NCI-H1436 treated with DMSO at 0.1 percent for 48 hours (cell line): ENCODE measurements around the gene PLK2.

ENCODE experiments used
- DNase-seq: peaks from one replicate; lab custom pipeline; 2025; lab: John Stamatoyannopoulos, UW

Gene PLK2

DNA sequence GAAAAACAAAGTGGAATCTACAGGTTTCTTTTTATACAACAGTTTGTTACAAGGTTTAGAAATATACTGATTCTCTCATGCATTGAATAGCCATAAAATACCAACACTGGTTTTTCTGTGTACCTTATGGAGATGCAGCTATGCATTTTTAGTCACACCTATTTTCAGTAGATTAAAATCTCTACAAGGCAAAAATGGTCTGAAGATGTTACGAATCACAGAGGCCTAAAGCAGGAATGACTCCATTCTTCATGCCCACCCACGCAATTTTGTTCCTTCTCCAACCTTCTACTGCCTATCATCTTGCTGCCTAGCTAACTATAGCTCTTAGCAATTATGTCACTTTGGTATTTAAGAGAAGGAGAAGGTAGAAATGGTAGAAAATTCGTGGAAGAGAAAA is 9.9 kb downstream of the PLK2 start:
- DNase-seq = no peak

DNA sequence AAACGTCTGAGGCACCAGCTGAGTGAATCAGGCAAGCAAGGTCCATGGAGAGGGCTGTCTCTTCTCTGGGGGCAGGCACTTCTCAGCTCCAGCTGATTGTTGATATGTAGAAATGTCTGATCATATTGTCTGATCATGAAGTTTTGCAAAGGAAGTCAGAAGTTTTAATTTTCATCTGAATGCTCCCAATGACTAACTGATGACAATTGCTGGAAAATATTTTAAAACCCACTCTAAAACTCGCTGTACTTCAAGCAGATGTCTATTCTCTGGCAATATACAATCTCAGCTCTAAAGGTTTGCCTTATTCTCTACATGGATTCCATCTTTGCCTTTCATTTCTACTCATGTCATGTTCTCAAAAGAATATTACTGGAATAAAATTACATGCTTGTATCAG is 12.7 kb downstream of the PLK2 start:
- no peak for DNase-seq

DNA sequence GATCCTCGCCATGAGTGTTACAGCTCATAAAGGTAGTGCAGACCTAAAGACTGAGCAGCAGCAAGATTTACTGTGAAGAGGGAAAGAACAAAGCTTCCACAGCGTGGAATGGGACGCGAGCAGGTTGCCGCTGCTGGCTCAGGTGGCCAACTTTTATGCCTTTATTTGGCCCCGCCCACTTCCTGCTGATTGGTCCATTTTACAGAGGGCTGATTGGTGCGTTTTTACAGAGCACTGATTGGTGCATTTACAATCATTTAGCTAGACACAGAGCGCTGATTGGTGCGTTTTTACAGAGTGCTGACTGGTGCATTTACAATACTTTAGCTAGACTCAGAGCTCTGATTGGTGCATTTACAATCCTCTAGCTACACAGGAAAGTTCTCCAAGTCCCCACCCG is 13.9 kb downstream of the PLK2 start:
- no peak for DNase-seq

DNA sequence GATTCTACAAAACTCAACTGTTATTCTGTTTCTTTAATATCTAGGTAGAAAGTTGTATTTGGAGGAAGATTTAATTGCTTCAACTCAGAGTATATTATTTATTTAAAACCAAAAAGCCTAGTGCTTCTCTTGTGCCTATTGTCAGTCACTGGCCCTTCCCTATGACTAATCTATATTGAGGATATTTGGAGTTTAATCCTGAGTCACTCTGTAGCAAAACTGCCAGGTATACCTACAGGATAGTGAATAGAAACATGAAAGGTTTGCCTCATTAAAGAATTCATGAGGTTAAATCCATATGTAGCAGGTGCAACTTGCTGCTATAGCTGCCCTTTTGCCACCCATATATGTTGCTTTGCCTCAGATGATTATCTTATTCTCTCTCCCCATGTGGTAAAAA is 15.1 kb downstream of the PLK2 start:
- no peak for DNase-seq

DNA sequence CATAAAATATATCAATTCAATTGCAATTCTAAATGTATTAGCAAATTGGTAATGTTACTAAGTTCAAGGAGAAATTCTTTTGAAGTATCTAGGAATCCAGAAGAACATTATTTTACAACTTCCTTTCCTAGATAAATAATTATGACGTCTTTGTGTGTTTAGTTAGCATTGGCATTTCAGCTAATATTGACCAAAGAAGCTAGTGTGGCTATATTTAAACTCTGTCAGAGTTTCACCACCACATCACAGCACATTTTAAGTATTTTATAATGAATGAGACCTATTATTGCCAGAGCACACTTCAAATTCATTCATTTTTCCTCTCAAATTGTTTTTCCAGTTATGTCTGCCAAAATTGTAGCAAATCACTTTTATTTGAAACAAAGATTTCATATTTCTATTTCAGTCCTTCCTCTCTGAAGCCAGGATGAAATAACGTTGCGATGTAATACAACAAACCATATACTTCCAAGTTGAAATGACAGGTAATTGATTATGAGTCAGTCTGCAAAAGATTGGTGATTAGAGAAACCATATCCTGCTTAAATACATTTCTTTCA is 18.9 kb downstream of the PLK2 start:
- no peak for DNase-seq

DNA sequence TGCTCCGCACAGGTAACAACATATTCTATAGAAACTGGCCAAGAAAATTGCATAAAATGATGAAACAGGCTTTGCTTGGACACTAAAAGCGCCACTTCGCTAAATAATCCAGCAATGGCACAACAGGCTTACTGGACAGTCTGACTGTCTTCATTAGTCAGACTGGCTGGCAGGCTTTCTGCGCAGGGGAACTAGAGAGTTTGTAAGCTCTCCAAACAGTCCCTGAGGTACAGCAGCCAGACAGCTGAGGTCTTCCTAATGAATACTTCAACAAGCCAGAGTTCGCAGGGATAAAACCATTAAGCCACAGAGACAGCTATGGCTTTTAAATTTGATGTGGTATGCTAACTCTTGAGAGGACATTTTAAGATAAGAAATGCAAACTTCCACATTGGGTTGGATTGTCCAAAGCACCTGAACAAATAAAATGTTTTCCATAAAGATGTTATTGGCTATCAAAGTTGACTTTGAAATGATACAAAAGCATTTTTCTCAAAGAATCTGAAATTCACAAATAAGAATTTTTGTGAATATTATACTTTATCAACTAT is 20.7 kb downstream of the PLK2 start:
- no peak for DNase-seq

DNA sequence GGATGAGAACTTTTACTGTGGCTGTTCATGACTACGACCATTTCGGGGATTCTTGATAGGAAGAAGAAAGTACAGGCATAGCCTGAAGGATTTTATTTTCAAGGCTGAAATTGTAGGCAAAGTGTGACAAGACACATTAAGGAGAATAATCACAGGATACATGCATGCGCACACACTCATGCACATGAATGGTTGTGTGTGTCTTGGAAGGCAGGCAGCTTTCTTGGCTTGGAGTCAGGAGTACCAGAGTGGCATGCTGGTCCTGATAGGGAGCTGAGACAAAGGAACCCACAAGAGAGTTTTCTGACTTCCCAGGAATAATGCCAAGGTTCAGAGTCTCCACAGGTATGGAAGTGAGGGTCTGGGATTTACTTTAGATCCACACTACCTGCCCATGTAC is 22.2 kb downstream of the PLK2 start:
- no peak for DNase-seq

DNA sequence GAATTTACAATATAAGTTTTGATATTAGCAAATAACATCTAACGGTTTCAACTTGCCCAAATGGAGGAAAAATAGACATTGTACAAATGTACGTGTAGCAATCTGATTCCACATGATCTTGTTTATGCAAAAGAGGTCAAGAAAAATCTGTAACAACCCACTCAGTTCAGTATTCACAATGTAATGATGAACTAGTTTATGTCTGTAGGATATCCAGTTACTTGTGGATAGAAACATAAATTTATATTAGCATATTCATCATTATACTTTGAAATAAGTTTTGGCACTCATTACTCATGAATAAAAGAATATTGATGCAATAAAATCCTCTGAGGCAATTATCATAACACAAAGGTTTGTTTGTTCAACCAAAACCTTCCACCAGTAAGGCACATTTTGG is 28.1 kb downstream of the PLK2 start:
- DNase-seq = no peak

DNA sequence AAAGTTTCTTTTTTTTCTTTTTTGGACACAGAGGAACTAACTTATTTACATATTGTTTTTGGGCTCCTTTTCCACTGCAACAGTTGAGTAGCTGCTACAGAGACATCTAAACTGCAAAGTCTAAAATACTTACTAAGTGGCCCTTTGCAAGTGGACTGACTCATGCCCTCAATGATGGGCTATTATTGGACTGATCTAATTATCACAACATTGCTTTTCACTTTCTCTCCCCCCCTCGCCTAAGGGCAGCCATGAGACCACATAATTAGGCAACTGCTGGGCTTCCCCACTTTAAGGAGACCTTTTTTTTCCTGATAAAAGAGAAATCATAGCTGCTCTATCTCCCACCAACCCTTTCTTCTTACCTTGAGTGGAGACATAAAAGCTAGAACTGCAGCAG is 47.0 kb downstream of the PLK2 start:
- DNase-seq = no peak

DNA sequence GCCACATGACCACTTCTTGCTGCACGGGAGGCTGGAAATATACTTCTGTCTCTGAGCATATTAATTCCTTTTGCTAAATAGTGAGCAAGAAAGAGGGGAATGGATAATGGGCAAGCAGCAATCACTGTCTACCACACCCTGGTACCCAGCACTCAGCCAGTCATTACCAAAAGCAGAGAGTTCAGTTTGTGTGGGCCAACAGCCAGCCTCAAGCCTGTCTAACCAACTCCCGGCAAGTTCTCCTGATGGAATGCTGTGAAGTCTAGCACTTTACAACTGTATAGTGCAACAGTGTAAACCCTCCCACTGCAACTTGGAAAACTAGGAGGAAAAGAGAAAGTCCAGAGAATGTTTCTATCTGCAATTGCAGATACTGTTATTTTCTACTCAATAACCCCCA is 47.8 kb downstream of the PLK2 start:
- DNase-seq = no peak

DNA sequence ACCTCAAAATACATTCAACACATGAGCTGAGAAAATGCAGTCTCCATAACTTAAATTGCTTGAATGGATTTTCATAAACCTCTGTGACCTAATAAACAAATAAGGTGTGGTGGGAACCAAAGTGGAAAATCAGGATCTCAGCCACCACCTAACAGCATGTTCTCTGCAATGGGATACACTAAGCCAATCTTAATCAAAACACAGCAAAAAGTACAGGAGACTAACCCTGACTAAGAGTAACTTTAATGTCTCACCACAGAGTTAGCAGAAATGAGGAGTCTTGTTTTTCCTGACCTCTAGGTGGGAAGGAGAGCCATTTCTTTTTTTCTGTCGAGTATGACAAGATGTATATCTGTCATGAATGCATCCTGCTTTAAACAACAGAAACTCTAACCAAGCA is 48.5 kb downstream of the PLK2 start:
- DNase-seq = no peak

DNA sequence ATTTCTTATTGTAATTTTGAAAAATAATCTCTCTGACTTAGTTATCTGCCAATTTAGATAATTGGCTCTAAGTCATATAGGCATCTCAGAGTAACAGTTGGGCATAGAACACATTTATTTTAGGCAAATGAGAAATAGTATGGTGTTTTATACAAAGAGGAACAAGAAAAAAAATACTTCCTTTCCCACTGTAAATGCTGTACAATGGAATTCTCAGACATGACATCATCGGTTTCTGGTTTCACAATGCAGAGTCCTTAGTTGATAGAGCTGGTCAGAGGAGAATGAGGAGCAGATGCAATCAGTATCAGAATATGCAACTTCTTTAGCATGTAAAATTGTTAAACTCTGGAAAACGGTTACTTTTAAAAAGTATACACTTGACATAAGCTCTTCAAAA is 49.4 kb downstream of the PLK2 start:
- DNase-seq = no peak

DNA sequence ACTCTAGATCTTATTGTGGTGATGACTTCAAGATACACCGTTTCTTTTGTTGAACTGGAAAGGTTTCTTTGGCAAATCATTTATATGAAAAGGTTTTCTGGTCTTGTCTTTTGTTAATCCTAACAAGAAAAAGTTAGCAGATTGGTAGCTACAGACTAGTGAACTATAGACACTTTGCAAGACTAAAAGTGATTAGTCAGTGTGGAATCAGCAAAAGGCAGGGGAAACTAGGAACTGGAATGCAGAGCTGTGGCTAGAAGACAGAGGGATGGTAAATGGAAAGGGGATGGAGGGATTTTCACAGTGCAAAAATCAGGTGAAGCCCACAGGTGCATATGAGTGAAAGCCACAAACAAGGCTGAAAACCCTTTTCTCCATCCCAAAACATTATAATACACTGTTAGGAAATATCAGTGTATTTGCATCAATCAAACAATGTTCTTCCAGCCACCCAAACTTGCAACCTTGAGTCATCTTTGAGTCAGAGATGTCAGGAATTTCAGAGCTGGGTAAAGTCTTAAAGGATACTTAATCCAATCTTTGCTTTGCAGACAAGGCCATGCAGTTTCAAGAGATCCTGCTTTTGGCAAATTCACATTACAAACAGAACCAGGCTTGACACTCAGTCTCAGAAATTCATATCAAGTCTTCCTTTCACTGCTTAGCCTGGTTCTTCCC is 52.7 kb downstream of the PLK2 start:
- no peak for DNase-seq

DNA sequence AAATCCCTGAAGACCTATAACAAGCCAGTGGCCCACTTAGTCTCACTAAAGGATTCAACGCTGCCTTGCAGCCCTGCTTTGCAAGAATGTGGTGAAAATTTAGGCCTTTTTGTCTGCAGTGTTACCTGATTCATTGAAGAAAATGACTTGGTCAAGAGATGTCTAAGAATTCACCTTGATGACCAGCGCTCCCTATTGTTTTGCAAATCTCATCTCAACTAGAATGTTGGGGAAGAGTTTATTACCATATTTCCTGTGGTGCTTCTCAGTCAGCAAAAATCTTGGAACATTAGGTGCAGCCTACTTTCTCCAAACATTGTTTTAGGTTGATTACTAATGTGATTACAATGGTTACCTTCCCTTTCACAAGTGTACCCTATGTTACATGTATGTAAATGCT is 53.5 kb downstream of the PLK2 start:
- DNase-seq = no peak

DNA sequence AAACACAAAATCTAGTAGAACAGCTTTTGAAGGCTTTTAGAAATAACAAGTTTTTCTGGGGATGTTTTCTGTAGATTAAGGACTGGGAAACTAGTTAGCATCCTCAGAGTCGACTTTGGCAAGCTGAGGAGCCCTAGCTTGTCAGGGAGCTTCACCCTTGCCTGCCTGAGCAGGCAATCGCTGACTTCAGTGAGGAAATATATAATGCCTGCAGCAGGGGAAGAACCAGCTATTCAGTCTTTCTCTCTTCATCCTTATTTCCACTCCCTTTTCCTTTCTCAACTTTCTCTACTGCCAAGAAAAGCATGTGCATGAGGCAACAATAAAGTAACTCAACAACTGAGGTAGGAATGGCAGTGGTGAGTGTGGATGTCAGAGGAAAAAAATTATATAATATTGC is 54.7 kb downstream of the PLK2 start:
- no peak for DNase-seq

DNA sequence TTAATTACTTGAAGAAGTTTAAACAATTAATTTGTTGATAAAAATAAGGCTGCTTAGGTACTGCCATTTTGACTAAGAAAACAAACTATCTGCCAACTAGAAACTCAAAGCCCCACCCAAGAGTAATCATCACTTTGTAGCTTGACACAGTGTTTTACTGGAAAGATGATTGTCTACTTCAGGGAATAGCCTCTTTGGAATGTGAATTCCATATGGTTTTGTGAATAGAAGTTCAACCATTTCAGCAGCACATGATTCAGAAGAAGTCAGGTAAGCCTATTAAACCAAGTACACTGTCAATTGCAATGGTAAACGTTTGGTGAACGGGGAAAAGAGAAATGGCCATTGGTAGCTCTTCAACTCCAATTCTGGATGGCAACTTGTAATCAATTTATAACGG is 55.2 kb downstream of the PLK2 start:
- no peak for DNase-seq
